Liver (tissue), 9 donors: Measurements from ENCODE around the gene UMODL1. TPM values are rescaled to one million over a fixed set of nuclear protein-coding genes. Genes with fewer than 3 reads are reported as not detected.

Experiments
- DNase-seq: peaks from one replicate; pipeline ENCODE4 v3.0.0-alpha.2; 2017; ENCODE audit warnings: low spot score
- H3K27ac ChIP-seq, 2 donors: one replicate each; pipeline ENCODE4 v1.7.0; 2013; ENCODE audit warnings: inconsistent platforms in 2 of 2, low read length in 2 of 2, control low read depth in 1 of 2, low read depth in 1 of 2, mild to moderate bottlenecking in 1 of 2
- H3K27me3 ChIP-seq, 4 donors: one replicate each; pipeline versions ENCODE4 v1.6.1 to v1.7.0; 2013; ENCODE audit warnings: low read length in 3 of 4, inconsistent platforms in 1 of 4, mild to moderate bottlenecking in 1 of 4, moderate library complexity in 1 of 4; ENCODE audit not compliant: control insufficient read depth in 4 of 4, insufficient read depth in 4 of 4
- H3K36me3 ChIP-seq, 4 donors: one replicate each; pipeline versions ENCODE4 v1.6.1 to v1.7.0; 2013; ENCODE audit warnings: low read length in 3 of 4, mild to moderate bottlenecking in 3 of 4, low read depth in 1 of 4, moderate library complexity in 1 of 4; ENCODE audit not compliant: control insufficient read depth in 4 of 4, insufficient read depth in 3 of 4
- H3K4me1 ChIP-seq, 4 donors: one replicate each; pipeline versions ENCODE4 v1.6.1 to v1.7.0; 2013; ENCODE audit warnings: low read length in 3 of 4, mild to moderate bottlenecking in 3 of 4, moderate library complexity in 1 of 4; ENCODE audit not compliant: control insufficient read depth in 4 of 4, insufficient read depth in 4 of 4
- H3K4me3 ChIP-seq, 3 donors: one replicate each; pipeline versions ENCODE4 v1.6.1 to v1.7.0; 2013; ENCODE audit warnings: low read length in 3 of 3, control low read depth in 1 of 3, low read depth in 1 of 3, mild to moderate bottlenecking in 1 of 3
- H3K9ac ChIP-seq, 2 donors: one replicate each; pipeline ENCODE4 v1.7.0; 2013; ENCODE audit warnings: low read length in 2 of 2, mild to moderate bottlenecking in 2 of 2, moderate library complexity in 2 of 2, control low read depth in 1 of 2, low read depth in 1 of 2
- H3K9me3 ChIP-seq, 4 donors: one replicate each; pipeline versions ENCODE4 v1.6.1 to v1.7.0; 2013; ENCODE audit warnings: low read length in 3 of 4; ENCODE audit not compliant: control insufficient read depth in 4 of 4
- CTCF ChIP-seq: fragments of 150-350 bp; IDR thresholded peaks from 2 replicates; pipeline ENCODE4 v1.5.1; 2017; ENCODE audit warnings: improper control_type of control experiment, low read depth, low read length; ENCODE audit not compliant: missing input control
- EGR1 ChIP-seq, 2 donors: IDR thresholded peaks; 2 replicates each; pipeline ENCODE4 v1.6.1; 2016 to 2018; ENCODE audit warnings: antibody characterized with exemption in 2 of 2, low read depth in 2 of 2
- FOXA1 ChIP-seq: IDR thresholded peaks from 2 replicates; pipeline ENCODE4 v1.6.1; 2016; ENCODE audit warnings: antibody characterized with exemption
- FOXA2 ChIP-seq: IDR thresholded peaks from 2 replicates; pipeline ENCODE4 v1.6.1; 2016; ENCODE audit warnings: antibody characterized with exemption
- GABPA ChIP-seq, 2 donors: IDR thresholded peaks in 1 of 2; conservative IDR thresholded peaks in 1 of 2; 2 replicates each; pipeline ENCODE4 v1.6.1; 2016; ENCODE audit warnings: antibody characterized with exemption in 2 of 2, mild to moderate bottlenecking in 1 of 2, moderate library complexity in 1 of 2
- HNF4A ChIP-seq, 2 donors: conservative IDR thresholded peaks; 2 replicates each; pipeline ENCODE4 v1.6.1; 2016; ENCODE audit warnings: antibody characterized with exemption in 2 of 2, mild to moderate bottlenecking in 2 of 2
- HNF4G ChIP-seq: IDR thresholded peaks from 2 replicates; pipeline ENCODE4 v1.6.1; 2016; ENCODE audit warnings: antibody characterized with exemption
- JUND ChIP-seq, 2 donors: IDR thresholded peaks; 2 replicates each; pipeline ENCODE4 v1.6.1; 2016; ENCODE audit warnings: antibody characterized with exemption in 2 of 2
- NR2F2 ChIP-seq: IDR thresholded peaks from 2 replicates; pipeline ENCODE4 v1.6.1; 2016; ENCODE audit warnings: antibody characterized with exemption
- RAD21 ChIP-seq, 2 donors: IDR thresholded peaks; 2 replicates each; pipeline ENCODE4 v1.6.1; 2016; ENCODE audit warnings: antibody characterized with exemption in 2 of 2, mild to moderate bottlenecking in 2 of 2
- RXRA ChIP-seq, 2 donors: IDR thresholded peaks; 2 replicates each; pipeline ENCODE4 v1.6.1; 2017 to 2018; ENCODE audit warnings: antibody characterized with exemption in 2 of 2, mild to moderate bottlenecking in 1 of 2
- SP1 ChIP-seq: IDR thresholded peaks from 2 replicates; pipeline ENCODE4 v1.6.1; 2018; ENCODE audit warnings: antibody characterized with exemption, mild to moderate bottlenecking
- YY1 ChIP-seq: IDR thresholded peaks from 2 replicates; pipeline ENCODE4 v1.6.1; 2016; ENCODE audit warnings: antibody characterized with exemption, mild to moderate bottlenecking
- ZBTB33 ChIP-seq: IDR thresholded peaks from 2 replicates; pipeline ENCODE4 v1.6.1; 2016; ENCODE audit warnings: antibody characterized with exemption
- WGBS: extraction: QIAGEN DNeasy Blood & Tissue Kit; methylation state at CpG from one replicate; pipeline ENCODE4 v1.1.7; 2013; 5-methylcytosine and 5-hydroxymethylcytosine counted together
- polyA plus RNA-seq, 2 donors: library from polyadenylated mRNA; stranded (reverse) in 1 of 2; unstranded in 1 of 2; fragments of 200-250 nt in 1 of 2; fragments of >200 nt in 1 of 2; fragmentation: Nextera tagmentation in 1 of 2; extraction: Ambion mirVana in 1 of 2; gene quantifications; one replicate each; pipeline versions ENCODE4 v1.2.1 to v1.2.3, GENCODE V29; 2013 to 2015
- total RNA-seq, 2 donors: library from RNA; depleted of rRNA; stranded (reverse); fragments of >200 nt; gene quantifications; one replicate each; pipeline ENCODE4 v1.2.3, GENCODE V29; 2014
- TF ChIP-seq, protein P1 (sequence below): IDR thresholded peaks from 2 replicates; pipeline ENCODE4 v1.6.1; 2016; ENCODE audit warnings: antibody characterized with exemption, mild to moderate bottlenecking
- TF ChIP-seq, protein P2 (sequence below): IDR thresholded peaks from 2 replicates; pipeline ENCODE4 v1.6.1; 2016; ENCODE audit warnings: antibody characterized with exemption
- donor health status: healthy.
- donor health status: healthy.
- donor health status: healthy.
- donor health status: healthy.
- donor health status: healthy.

The UMODL1 gene
- total and polyA plus RNA-seq, 4 donors = 0.08 to 0.14 (median 0.08) TPM; not detected in 1

GRCh38 chr21:42084079-42084478 is 13.0 kb downstream of the UMODL1 start:
- Histone ChIP-seq H3K9me3 (no peaks in the 10 kb centered on the region), H3K9ac (no peak overlapping the region), H3K27me3 (peaks cover 0 to 1% (median 0%) of the 10 kb centered on the region in 4 donors), H3K27ac (no peak overlapping the region), H3K4me3 (no peak overlapping the region), H3K36me3 (no peaks in the 10 kb centered on the region), H3K4me1 (peaks cover 0 to 6% (median 0%) of the 10 kb centered on the region in 4 donors)
- TF ChIP-seq CTCF (no peak), NR2F2 (no peak), RAD21 (IDR thresholded peaks at IDR 0.05) (no peak), FOXA2 (no peak), JUND (IDR thresholded peaks at IDR 0.05) (no peak), SP1 (no peak), HNF4A (conservative IDR thresholded peaks at IDR 0.05) (no peak), ZBTB33 (no peak), FOXA1 (no peak), RXRA (IDR thresholded peaks at IDR 0.05) (no peak), HNF4G (no peak), GABPA (IDR thresholded peaks at IDR 0.05 in 1 of 2, conservative IDR thresholded peaks at IDR 0.05 in 1 of 2) (no peak), EGR1 (IDR thresholded peaks at IDR 0.05; ENCODE audit: low read depth in 2 of 2) (no peak), YY1 (no peak)
- TF ChIP-seq, protein P1, sequence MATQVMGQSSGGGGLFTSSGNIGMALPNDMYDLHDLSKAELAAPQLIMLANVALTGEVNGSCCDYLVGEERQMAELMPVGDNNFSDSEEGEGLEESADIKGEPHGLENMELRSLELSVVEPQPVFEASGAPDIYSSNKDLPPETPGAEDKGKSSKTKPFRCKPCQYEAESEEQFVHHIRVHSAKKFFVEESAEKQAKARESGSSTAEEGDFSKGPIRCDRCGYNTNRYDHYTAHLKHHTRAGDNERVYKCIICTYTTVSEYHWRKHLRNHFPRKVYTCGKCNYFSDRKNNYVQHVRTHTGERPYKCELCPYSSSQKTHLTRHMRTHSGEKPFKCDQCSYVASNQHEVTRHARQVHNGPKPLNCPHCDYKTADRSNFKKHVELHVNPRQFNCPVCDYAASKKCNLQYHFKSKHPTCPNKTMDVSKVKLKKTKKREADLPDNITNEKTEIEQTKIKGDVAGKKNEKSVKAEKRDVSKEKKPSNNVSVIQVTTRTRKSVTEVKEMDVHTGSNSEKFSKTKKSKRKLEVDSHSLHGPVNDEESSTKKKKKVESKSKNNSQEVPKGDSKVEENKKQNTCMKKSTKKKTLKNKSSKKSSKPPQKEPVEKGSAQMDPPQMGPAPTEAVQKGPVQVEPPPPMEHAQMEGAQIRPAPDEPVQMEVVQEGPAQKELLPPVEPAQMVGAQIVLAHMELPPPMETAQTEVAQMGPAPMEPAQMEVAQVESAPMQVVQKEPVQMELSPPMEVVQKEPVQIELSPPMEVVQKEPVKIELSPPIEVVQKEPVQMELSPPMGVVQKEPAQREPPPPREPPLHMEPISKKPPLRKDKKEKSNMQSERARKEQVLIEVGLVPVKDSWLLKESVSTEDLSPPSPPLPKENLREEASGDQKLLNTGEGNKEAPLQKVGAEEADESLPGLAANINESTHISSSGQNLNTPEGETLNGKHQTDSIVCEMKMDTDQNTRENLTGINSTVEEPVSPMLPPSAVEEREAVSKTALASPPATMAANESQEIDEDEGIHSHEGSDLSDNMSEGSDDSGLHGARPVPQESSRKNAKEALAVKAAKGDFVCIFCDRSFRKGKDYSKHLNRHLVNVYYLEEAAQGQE = no peak
- TF ChIP-seq, protein P2, sequence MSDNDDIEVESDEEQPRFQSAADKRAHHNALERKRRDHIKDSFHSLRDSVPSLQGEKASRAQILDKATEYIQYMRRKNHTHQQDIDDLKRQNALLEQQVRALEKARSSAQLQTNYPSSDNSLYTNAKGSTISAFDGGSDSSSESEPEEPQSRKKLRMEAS = no peak
- no peak for DNase-seq
- WGBS = 93% methylated on average over 12 of the region's 12 CpGs
